Activated CD4-positive, alpha-beta T cell treated with anti-CD3 and anti-CD28 coated beads, Interleukin-10, Interleukin-2, amounts not matched to agents 100 ng/mL and 50 ng/mL, durations not matched to agents 16 hours and 8 hours (primary cell): ENCODE measurements around the gene ARID1B.
A peak's percentile ranks its signal among the peaks of the same experiment; 100 is the strongest.

Experiments used
- DNase-seq: peaks from one replicate; pipeline ENCODE4 v3.0.0-alpha.2; 2020

The ARID1B gene

DNA sequence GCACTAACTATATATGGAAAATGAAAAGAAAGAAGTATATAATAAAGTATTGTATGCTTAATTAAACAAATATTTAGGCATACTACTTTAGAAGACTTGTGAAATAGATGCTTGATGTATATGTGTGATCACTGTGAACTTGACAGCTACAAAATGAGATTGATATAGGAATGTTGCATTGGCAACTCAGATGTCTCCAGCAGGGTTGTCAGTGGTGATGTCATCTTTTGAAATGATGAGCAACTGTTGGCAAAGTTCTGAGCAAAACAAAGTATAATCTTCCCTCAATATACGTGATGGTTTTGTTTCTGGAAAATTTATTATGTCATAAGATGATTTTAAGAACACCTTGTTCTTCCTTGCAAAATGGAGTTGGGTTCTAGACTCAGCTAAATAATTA, 133.8 kb downstream of the ARID1B start:
- DNase-seq = no peak

- no peak for DNase-seq
These were observed 134.4 kb downstream of the ARID1B start for GRCh38 chr6:156911581-156911980.

- DNase-seq = no peak
These were observed 135.3 kb downstream of the ARID1B start for GRCh38 chr6:156912431-156912830.

DNA sequence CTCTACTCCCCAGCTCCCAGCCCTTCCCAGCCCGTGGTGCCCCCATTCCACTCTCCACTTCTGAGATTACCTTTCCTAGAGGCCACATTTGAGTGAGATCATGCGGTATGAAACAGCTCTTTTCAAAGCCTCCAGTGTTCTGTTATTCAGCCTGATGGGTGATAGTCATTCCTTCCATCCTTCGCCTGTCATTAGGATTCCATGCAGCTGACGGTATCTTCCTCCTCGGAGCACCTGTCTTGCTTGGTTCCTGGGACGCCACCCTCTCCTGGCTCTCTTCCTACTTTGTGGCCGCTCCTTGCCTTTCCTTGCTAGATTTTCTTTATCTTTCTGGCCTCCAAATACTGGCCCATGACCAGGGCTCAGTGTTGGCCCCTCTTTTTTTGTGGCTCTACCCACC, 137.0 kb downstream of the ARID1B start:
- DNase-seq = no peak

- no peak for DNase-seq
These were observed 139.1 kb downstream of the ARID1B start for GRCh38 chr6:156916130-156916801.

DNA sequence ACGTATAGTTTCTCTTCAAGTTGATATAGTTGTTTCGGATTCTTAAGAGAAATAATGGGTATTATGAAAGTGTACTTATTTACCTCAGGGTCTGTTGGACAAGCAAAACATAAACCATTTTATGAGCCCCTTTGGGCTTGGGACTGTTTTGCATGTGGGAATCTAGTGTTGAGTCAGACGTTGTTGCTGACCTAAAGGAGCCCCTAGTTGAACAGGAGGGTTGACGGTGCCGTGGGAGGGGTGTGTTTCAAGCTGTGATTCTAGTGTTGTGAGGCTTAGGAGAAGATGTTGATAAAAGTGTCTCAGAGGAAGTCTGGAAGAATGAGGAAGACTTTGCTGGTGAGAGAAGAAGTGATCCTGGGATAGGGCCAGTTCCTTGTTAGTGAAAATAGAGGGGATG, 140.0 kb downstream of the ARID1B start:
- DNase-seq = no peak

DNA sequence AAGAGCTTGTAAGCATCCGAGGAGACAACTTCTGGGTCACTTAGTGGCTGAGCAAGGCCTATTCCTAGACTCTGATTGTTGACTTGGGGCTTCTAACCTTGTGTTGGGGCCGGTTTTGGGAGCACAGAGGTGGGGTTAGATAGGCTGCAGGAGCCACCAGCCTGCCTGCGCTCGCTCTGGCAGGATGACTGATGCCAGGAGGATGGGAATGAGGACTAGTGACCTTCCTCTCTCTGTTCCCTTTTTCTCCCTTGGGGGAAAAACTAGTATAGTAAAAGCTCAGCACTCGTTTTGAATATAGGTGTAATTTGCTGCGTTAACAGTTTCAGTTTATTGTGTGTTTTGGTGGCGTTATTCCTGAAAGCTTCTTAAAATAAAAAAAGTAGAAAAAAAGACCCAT, 141.5 kb downstream of the ARID1B start:
- no peak for DNase-seq

- DNase-seq = no peak
These were observed 142.2 kb downstream of the ARID1B start for GRCh38 chr6:156919370-156919769.

DNA sequence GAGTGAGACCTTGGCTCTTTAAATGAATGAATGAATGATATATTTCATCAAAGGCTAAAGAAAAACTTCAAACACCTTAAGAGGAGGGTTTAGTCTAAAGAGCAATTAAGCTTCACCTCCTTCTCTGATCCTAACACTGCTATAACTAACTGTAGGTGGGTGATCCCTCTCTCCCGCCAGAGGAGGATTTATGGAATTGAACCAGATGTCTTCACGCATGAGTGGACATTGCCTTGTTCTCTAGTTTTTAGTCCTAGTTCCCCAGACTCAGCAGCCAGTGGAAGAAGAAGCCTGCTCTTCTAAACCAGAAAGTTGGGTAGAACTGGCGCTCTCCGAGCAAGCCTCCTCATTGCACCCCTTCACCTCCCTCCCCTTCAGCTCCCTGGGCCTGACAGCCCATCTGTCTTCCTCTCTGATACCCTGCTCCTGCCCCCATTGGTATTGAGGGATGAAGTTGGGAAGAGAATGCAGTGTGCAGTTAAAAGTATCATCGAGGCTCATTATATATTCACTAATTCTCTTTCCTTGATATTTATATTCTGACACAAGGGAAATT, 142.7 kb downstream of the ARID1B start:
- no peak for DNase-seq

DNA sequence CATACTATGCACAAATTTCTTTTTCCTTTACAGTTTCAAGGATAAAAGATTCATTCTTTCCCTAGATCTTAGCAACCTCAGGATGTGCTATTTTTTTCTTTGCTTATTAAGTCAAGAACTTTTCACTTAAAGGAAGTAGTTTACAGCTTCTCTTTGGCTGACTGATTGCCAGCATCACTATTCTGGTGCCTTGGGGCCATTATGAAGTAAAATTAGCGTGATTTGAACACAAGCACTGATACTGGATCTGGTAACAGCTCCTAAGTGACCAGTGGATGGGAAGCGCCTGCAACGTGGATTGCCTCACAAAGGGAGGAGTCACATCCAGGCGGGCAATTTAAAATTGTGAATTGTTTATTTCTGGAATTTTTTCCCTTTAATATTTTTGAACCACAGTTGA, 147.1 kb downstream of the ARID1B start:
- no peak for DNase-seq

- no peak for DNase-seq
These were observed 147.8 kb downstream of the ARID1B start for GRCh38 chr6:156925026-156925425.

- DNase-seq = no peak
These were observed 148.8 kb downstream of the ARID1B start for GRCh38 chr6:156925718-156926607.

DNA sequence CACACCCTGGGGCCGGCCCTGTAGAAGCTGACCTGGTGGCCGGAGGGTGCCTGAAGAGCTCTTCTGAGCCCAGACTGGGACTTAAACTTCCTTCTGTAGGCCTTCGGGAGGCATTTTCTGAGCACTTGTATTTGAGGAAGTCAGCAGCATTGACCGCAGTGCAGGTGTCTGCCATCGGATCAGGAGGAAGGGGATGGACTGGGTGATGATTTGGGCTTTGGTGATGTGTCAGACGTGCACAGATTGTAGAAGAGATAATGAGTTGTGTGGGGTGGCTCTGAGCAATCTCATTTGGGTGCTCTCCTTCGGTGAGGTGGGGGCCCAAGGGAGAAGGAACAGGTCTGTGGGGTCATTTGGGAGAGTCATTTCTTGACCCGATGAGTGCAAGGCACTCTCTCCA, 150.9 kb downstream of the ARID1B start:
- no peak for DNase-seq

DNA sequence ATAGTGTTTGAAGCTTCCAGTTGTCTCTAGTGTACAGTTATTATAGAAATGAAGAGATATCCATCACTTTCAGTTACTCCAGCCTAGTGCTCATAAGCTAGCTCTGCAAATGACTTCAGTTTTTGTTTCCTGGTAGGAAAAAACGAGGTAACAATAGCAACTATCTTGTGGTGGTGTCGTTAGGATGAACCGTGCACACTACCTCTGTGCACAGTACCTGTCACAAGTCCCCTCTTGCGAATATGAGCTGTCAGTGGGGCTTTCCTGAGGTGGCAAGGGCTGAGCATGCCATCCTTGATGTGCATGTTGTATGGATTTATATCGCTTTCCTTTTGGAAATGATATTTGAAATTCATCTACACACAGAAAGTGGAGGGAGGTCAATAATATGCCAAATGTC, 151.8 kb downstream of the ARID1B start:
- DNase-seq = peak; percentile 16

DNA sequence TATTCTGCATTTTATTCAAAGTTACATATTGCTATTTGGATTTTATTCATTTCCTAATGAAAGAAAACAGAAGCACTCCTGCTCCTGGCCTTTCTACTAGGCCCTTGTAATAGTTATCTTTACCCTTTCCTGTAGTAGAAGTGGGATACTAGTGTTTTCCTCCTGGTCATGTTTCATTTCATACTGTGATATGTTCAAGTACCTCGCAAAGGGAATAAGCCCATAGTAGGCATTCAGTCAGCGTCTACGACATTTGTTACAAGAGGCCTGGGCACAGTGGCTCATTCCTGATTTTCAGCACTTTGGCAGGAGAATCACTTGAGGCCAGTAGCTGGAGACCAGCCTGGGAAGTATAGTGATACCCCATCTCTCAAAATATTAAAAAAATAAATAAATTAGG, 154.1 kb downstream of the ARID1B start:
- DNase-seq = no peak

- DNase-seq = no peak
These were observed 156.3 kb downstream of the ARID1B start for GRCh38 chr6:156933201-156934068.

DNA sequence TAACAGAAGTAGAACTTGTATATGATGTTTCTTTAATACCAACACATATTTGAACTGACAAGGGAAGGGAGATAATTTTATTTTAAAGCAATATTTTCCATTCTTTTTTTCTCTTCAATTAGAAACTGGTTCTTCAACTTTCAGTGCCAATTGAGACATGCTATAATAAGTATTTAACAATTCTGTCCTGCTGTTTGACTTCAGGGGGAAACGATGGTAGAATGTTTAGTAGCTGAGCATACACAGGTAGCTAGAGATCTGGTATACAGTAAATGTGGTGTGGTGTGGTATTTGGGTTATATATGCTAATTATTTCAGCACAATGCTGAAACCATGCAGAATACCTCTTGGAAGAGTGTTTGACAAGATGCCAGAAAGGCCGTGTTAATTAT, 156.9 kb downstream of the ARID1B start:
- DNase-seq = no peak

DNA sequence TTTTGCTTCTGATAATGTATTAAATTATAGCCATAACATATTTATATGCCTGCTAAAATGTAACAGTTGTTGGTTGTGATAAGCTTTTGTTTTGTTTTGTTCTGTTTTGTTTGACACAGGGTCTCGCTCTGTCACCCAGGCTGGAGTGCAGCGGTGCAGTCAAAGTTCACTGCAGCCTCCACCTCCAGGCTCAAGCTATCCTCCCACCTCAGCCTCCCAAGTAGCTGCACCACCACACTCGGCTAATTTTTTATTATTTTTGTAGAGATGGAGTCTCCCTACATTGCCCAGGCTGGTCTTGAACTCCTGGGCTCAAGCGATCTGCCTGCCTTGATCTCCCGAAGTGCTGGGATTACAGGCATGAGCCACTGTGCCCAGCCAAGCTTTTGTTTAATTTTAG, 157.8 kb downstream of the ARID1B start:
- no peak for DNase-seq

GRCh38 chr6:156938143-156938542, 161.0 kb downstream of the ARID1B start:
- no peak for DNase-seq

- no peak for DNase-seq
These were observed 163.0 kb downstream of the ARID1B start for GRCh38 chr6:156940221-156940620.

GRCh38 chr6:156942266-156942665, 165.1 kb downstream of the ARID1B start:
- no peak for DNase-seq

GRCh38 chr6:156943166-156943565, 166.0 kb downstream of the ARID1B start:
- no peak for DNase-seq

- no peak for DNase-seq
These were observed 166.6 kb downstream of the ARID1B start for GRCh38 chr6:156943816-156944215.
